IPS DF 6.9 (cell line): ENCODE data around the gene CPSF3.
"Not testable (repeated sequence)": the region's sequence is repeated elsewhere in the genome, so short reads cannot be mapped to it uniquely, and the experiment has no call there.

Experiments
- DNase-seq: peaks from one replicate; pipeline ENCODE4 v3.0.0-alpha.2; 2013; ENCODE audit warnings: low read depth, low spot score
- H3K27ac ChIP-seq: one replicate; pipeline ENCODE4 v1.5.1; 2013; ENCODE audit warnings: low read length, control low read depth
- H3K27me3 ChIP-seq: 2 replicates; pipeline ENCODE4 v1.6.1; 2013; ENCODE audit warnings: mild to moderate bottlenecking, low read length; ENCODE audit not compliant: control insufficient read depth, insufficient read depth
- H3K36me3 ChIP-seq: 2 replicates; pipeline ENCODE4 v1.6.1; 2013; ENCODE audit warnings: low read length; ENCODE audit not compliant: control insufficient read depth, insufficient read depth
- H3K4me1 ChIP-seq: 2 replicates; pipeline ENCODE4 v1.6.1; 2013; ENCODE audit warnings: low read length; ENCODE audit not compliant: control insufficient read depth, insufficient read depth
- H3K4me3 ChIP-seq: 2 replicates; pipeline ENCODE4 v1.5.1; 2013; ENCODE audit warnings: mild to moderate bottlenecking, low read length
- H3K9me3 ChIP-seq: 2 replicates; pipeline ENCODE4 v1.6.1; 2013; ENCODE audit warnings: low read length, inconsistent platforms; ENCODE audit not compliant: control insufficient read depth, insufficient read depth
- WGBS: extraction: QIAGEN DNeasy Blood & Tissue Kit; methylation state at CpG from one replicate; pipeline ENCODE4 v1.1.7; 2013; ENCODE audit warnings: mixed read lengths, missing lambda C conversion rate; ENCODE audit not compliant: insufficient read length, insufficient coverage; 5-methylcytosine and 5-hydroxymethylcytosine counted together

The CPSF3 gene

DNA sequence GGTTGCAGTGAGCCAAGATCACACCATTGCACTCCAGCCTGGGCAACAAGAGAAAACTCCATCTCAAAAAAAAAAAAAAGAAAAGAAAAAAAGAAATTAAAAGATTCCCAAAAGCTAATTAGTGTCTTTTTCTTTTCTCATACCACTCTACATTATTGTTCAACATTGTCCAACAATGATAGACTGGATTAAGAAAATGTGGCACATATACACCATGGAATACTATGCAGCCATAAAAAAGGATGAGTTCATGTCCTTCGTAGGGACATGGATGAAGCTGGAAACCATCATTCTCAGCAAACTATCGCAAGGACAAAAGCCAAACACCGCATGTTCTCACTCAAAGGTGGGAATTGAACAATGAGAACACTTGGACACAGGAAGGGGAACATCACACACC lies 90.5 kb downstream of the CPSF3 start:
- WGBS: no CpG with 5 or more reads among the region's 3 CpGs
- not testable (repeated sequence) for H3K9me3 ChIP-seq, H3K27me3 ChIP-seq, H3K36me3 ChIP-seq, DNase-seq, H3K4me1 ChIP-seq, H3K4me3 ChIP-seq, H3K27ac ChIP-seq

GRCh38 chr2:9517118-9517782 lies 93.8 kb downstream of the CPSF3 start:
- Histone ChIP-seq H3K4me3 (no peak overlapping the region), H3K27me3 (no peaks in the 10 kb centered on the region), H3K27ac (no peak overlapping the region), H3K9me3 (no peaks in the 10 kb centered on the region), H3K4me1 (no peaks in the 10 kb centered on the region), H3K36me3 (no peaks in the 10 kb centered on the region; the same call in 1 of the 2 replicates)
- DNase-seq: no peak
- WGBS: no CpG with 5 or more reads among the region's 2 CpGs

GRCh38 chr2:9518163-9518562 lies 94.7 kb downstream of the CPSF3 start:
- H3K4me1 ChIP-seq: no peaks in the 10 kb centered on the region
- no peaks in the 10 kb centered on the region; the same call in 1 of the 2 replicates for H3K36me3 ChIP-seq
- no peaks in the 10 kb centered on the region for H3K27me3 ChIP-seq
- no peak for DNase-seq
- no CpG with 5 or more reads among the region's 3 CpGs for WGBS
- H3K27ac ChIP-seq: no peak overlapping the region
- no peak overlapping the region for H3K4me3 ChIP-seq
- no peaks in the 10 kb centered on the region for H3K9me3 ChIP-seq

DNA sequence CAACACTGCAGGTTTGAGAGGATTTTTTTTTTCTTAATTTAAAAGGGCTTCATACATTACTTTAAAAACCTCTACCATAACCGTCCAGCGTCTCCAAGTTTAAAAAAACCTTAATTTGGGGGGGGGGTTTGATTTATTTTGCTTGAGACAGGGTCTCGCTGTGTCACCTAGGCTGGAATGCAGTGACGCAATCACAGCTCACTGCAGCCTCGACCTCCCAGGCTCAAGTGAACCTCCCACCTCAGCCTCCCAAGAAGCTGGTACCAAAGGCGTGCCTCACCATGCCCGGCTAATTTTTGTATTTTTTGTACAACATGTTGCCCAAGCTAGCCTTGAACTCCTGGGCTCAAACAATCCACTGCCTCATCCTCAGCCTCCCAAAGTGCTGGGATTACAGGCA lies 95.3 kb downstream of the CPSF3 start:
- no peak overlapping the region for H3K27ac ChIP-seq
- H3K4me1 ChIP-seq: no peaks in the 10 kb centered on the region
- no peaks in the 10 kb centered on the region; the same call in 1 of the 2 replicates for H3K36me3 ChIP-seq
- H3K27me3 ChIP-seq: no peaks in the 10 kb centered on the region
- H3K4me3 ChIP-seq: no peak overlapping the region
- H3K9me3 ChIP-seq: no peaks in the 10 kb centered on the region
- no CpG with 5 or more reads among the region's 7 CpGs for WGBS
- DNase-seq: no peak

GRCh38 chr2:9519250-9519649 lies 95.8 kb downstream of the CPSF3 start:
- no CpG with 5 or more reads among the region's 2 CpGs for WGBS
- no peak for DNase-seq
- no peaks in the 10 kb centered on the region; the same call in 1 of the 2 replicates for H3K36me3 ChIP-seq
- no peaks in the 10 kb centered on the region for H3K9me3 ChIP-seq
- H3K27ac ChIP-seq: no peak overlapping the region
- no peak overlapping the region for H3K4me3 ChIP-seq
- no peaks in the 10 kb centered on the region for H3K27me3 ChIP-seq
- H3K4me1 ChIP-seq: no peaks in the 10 kb centered on the region
